WERI-Rb-1 (cell line): ENCODE results near the gene OCLN.
"Not testable (repeated sequence)": the region's sequence is repeated elsewhere in the genome, so short reads cannot be mapped to it uniquely, and the experiment has no call there.

Experiments used
- DNase-seq: peaks from one replicate; pipeline ENCODE4 v3.0.0-alpha.2; 2020
- H3K27ac ChIP-seq: fragments of 250-450 bp; sonication (Bioruptor Pico); 2 replicates; pipeline ENCODE4 v1.5.1; 2020; ENCODE audit warnings: mild to moderate bottlenecking, moderate library complexity
- H3K27me3 ChIP-seq: fragments of 250-450 bp; sonication (Bioruptor Pico); 2 replicates; pipeline ENCODE4 v1.5.1; 2021; ENCODE audit warnings: mild to moderate bottlenecking, low read depth, moderate library complexity; ENCODE audit not compliant: insufficient read depth, severe bottlenecking
- H3K36me3 ChIP-seq: fragments of 250-450 bp; sonication (Bioruptor Pico); 2 replicates; pipeline ENCODE4 v1.5.1; 2020; ENCODE audit warnings: mild to moderate bottlenecking, moderate library complexity
- H3K4me3 ChIP-seq: 2 replicates; pipeline ENCODE4 v1.5.1; 2011; ENCODE audit warnings: low read depth, mild to moderate bottlenecking, control low read depth, low read length
- H3K9me3 ChIP-seq: fragments of 250-450 bp; sonication (Bioruptor Pico); 2 replicates; pipeline ENCODE4 v1.5.1; 2021; ENCODE audit warnings: mild to moderate bottlenecking, moderate library complexity; ENCODE audit not compliant: severe bottlenecking
- CTCF ChIP-seq: IDR thresholded peaks from 2 replicates; pipeline ENCODE4 v1.5.1; 2011; ENCODE audit warnings: low read depth, mild to moderate bottlenecking, control low read depth, inconsistent platforms, low read length

OCLN gene

DNA sequence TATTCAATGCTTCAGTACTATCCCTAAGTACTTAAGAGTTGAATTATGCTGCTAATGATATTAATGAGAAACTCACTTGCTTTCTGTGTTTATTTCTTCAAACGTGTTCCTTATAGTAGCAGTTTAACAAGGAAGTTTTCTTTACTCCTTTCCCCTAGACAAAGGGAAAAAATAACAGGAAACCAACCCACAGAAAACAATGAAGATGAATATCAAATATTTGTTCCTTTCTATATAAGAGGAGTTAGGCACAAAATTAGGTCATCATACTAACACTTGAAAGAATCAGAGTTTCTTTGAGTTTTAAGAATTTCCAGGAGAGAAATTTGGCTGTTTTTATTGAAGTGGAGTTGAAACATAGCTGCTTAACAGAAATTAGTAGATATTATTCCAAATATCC is 15.4 kb upstream of the OCLN start:
- Histone ChIP-seq H3K36me3 (no peaks in the 10 kb centered on the region), H3K9me3 (no peaks in the 10 kb centered on the region), H3K4me3 (no peak overlapping the region), H3K27me3 (no peaks in the 10 kb centered on the region), H3K27ac (no peak overlapping the region)
- DNase-seq: no peak
- no peak for TF ChIP-seq CTCF

- not testable (repeated sequence) for H3K27ac ChIP-seq, H3K9me3 ChIP-seq, H3K4me3 ChIP-seq, DNase-seq, H3K27me3 ChIP-seq, H3K36me3 ChIP-seq
Observed at GRCh38 chr5:69478296-69478695, 14.3 kb upstream of the OCLN start.

DNA sequence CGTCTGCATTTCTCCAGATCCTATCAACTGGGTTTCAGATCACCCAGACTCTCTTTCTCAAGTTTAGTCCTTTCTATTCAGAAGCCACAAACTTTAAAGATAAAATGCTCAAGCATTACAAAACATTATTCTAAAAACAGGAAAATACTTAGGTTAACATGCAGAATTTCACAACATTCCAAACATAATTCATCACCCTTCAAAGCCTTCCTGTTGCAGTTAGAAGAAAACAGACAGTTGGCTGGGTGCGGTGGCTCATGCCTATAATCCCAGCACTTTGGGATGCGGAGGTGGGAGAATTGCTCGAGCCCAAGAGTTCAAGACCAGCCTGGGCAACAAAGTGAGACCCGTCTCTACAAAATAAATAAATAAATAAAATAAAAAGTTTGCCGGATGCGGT is 7.7 kb upstream of the OCLN start:
- H3K9me3 ChIP-seq: no peaks in the 10 kb centered on the region
- H3K4me3 ChIP-seq: no peak overlapping the region
- no peak for DNase-seq
- TF ChIP-seq CTCF: no peak
- H3K27ac ChIP-seq: no peak overlapping the region
- no peaks in the 10 kb centered on the region for H3K36me3 ChIP-seq
- H3K27me3 ChIP-seq: no peaks in the 10 kb centered on the region

DNA sequence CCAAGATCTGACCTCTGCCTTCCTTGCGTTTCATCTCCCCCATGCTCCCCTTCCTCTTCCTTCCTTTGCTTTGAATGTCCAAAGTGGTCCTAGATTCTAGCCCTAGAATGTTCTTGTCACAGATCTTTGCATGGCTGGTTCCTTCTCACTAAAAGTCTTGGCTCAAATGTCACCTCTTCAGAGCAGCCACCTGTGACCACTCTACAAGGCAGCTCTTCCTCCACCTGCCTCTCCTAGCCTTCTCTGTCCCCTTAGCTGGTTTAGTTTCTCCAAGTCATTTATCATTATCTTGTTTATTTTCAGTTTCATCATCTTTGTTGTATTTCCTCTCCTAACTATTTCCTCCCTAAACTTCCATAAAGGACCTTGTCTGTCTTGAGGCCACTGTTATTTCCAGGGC is 7.1 kb upstream of the OCLN start:
- no peaks in the 10 kb centered on the region for H3K27me3 ChIP-seq
- no peaks in the 10 kb centered on the region for H3K9me3 ChIP-seq
- H3K4me3 ChIP-seq: no peak overlapping the region
- DNase-seq: no peak
- no peak overlapping the region for H3K27ac ChIP-seq
- no peaks in the 10 kb centered on the region for H3K36me3 ChIP-seq
- no peak for TF ChIP-seq CTCF

- H3K36me3 ChIP-seq: peaks cover 3% of the 10 kb centered on the region; the same call in 1 of the 2 replicates
Observed at GRCh38 chr5:69489246-69489645, 3.3 kb upstream of the OCLN start.

DNA sequence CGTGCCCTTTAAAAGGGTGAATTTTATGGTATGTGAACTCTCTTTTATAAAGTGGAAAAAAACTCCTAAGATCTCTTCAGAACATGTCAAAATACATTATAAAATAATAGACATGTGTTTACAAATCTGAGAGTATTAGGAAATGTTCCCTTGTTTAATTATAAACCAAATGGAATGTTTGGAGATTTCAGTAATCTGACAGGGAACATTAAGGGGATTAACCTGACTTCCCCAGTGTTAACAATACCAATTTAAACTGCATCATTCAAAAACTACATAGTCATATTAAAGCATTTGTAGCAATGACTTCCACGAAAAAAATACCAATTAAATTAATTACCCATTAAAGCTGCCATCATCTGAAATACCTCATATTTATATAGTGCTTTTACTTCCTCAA is 1.6 kb upstream of the OCLN start:
- Histone ChIP-seq H3K36me3 (peaks cover 3% of the 10 kb centered on the region; the same call in 1 of the 2 replicates), H3K27me3 (no peaks in the 10 kb centered on the region), H3K27ac (no peak overlapping the region), H3K4me3 (no peak overlapping the region), H3K9me3 (no peaks in the 10 kb centered on the region)
- TF ChIP-seq CTCF: no peak
- no peak for DNase-seq

More at GRCh38 chr5:69489246-69489645, 3.3 kb upstream of the OCLN start:
- TF ChIP-seq CTCF: no peak
- Histone ChIP-seq H3K27ac (no peak overlapping the region), H3K4me3 (no peak overlapping the region), H3K9me3 (no peaks in the 10 kb centered on the region), H3K27me3 (no peaks in the 10 kb centered on the region)
- no peak for DNase-seq
